CD1c-positive myeloid dendritic cell (primary cell): Measurements from ENCODE around the gene ZNF548.
"Not testable (repeated sequence)": the region's sequence is repeated elsewhere in the genome, so short reads cannot be mapped to it uniquely, and the experiment has no call there.

ENCODE experiments used
- DNase-seq: peaks from one replicate; pipeline ENCODE4 v3.0.0-alpha.2; 2016; ENCODE audit errors: extremely low spot score

ZNF548 gene

DNA sequence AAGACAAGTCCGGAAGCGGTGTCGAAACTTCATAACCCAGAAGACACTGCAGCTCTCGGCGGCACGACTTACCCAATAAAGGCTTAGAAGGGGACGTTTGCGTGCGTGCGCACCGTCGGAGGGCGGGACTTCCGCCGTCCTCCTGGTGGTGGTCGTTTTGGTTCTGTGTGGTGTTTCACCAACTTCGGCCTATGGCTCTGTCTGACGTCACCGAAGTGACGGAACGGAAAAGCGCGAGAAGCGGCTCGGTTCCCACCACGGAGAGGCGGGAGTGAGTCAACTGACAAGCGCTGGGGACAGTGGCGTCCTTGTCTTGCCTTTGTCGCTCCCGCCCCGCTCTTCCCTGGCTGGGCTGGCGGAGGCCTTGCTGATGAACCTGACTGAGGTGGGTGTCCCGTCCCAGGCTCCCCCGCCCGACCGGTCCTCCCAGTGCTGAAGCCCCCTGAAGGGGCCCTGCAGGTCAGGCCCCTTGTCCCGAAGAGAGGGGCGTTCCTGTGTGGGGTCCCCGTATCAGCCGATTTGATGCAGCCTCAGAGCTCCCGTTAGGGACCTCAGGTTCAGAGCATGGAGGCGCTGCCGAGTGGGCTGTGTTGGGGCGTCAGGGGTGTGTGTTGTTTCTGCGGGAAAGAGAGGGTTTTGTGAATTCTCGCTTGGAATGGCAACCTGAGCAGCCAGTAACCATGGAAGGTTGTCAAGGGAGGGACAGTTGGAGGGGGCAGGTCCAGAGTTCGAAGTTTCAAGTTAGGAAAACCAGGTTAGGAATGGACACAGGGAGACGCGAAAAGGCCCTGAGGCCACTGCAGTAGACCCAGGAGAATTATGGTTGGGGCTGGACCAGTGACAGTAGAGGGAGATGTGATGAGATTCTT is at the start of gene ZNF548:
TSS of gene ZNF548 (plus strand) at position 125 of the 869 bp plus-strand sequence. CDS start at position 371, 246 bp downstream.
- peak; percentile 98 for DNase-seq

- DNase-seq, result no peak
These were observed 47.1 kb upstream of the ZNF548 start for GRCh38 chr19:57342582-57342981.

- no peak for DNase-seq
These were observed 41.5 kb upstream of the ZNF548 start for GRCh38 chr19:57348136-57348535.

- peak; percentile 95 for DNase-seq
These were observed 38.5 kb upstream of the ZNF548 start, which contains the start of gene ZNF304 for GRCh38 chr19:57350877-57351805. Gene ZNF304 (plus strand): TSS chr19:57351271. CDS start chr19:57351665, 394 bp downstream.

DNA sequence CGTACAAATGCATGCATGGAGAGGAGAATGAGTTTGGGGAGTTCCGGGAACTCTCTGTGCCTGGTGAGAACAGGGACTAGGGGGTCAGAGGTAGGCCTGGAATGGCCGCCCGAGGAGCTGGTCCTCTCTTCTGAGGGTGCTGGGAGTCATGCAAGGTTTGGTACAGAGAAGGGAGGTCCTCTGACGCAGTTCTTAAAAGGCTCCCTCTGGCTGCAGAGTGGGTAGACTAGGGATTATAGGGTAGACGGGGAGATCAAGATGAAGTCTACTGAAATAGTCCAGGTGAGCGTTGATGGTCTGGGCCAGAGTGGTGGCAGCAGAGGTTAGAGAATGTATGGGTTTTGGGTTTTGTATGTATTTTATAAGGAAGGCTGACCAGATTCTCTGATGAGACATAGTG is 37.8 kb upstream of the ZNF548 start:
- DNase-seq, result no peak

GRCh38 chr19:57355916-57356315 is 33.7 kb upstream of the ZNF548 start:
- no peak for DNase-seq

GRCh38 chr19:57357406-57357805 is 32.2 kb upstream of the ZNF548 start:
- no peak for DNase-seq

GRCh38 chr19:57359300-57359699 is 30.4 kb upstream of the ZNF548 start:
- no peak for DNase-seq

DNA sequence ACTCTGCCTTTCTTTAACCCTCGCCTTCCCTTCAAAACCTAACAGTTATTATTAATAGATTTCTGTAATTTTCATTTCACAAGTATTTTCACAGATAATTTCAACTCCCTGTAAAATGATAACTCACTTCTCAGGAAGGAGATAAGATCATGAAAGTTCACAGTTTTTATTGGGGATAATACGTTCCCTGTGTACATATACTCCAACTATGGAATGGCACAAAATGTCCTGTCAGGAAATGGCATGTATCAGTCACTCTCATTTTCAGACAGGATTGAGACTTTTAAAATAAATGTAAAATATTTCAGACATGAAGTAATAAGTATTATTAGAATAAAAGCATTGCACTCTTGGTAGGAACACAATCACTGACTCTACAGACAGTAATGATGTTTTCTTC is 27.2 kb upstream of the ZNF548 start:
- DNase-seq, result no peak

DNA sequence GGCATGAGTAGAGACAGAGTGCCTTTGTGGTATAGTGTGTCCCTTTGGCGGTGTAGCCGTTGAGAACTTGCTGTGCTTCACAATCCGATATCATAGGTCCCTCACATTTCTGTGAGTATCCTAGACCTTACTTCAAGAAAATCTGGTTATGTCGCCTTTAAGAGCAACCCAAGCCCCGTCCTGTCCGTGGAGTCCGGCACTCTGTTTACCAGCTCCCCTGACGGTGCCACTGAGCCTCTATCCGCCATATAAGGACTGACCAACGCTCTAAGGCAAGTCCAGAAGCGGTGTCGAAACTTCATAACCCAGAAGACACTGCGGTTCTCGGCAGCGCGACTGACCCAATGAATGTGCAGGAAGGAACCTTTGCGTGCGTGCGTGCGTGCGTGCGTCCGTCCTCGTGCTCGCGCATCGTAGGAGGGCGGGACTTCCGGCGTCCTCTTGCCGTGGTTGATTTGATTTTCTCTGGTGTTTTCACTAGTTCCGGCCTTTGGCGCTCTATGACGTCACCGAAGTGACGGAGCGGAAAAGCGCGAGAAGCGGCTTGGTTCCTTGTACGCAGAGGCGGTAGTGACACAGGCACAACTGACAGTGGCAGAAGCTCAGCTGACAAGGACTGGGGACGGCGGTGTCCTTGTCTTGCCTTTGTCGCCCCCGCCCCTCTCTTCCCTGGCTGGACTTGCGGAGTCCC is 26.5 kb upstream of the ZNF548 start, which contains the start of the genes TRAPPC2B and ZNF547:
TSS of gene TRAPPC2B (plus strand) at position 555 of the 691 bp plus-strand sequence. CDS start 1,283 bp downstream, outside the sequence.
TSS of gene ZNF547 (plus strand) at position 555 of the 691 bp plus-strand sequence. CDS start 5,005 bp downstream, outside the sequence.
- peak; percentile 100 for DNase-seq

- DNase-seq, result no peak
These were observed 25.9 kb upstream of the ZNF548 start for GRCh38 chr19:57363688-57364181.

- no peak for DNase-seq
These were observed 22.9 kb upstream of the ZNF548 start for GRCh38 chr19:57366776-57367175.

DNA sequence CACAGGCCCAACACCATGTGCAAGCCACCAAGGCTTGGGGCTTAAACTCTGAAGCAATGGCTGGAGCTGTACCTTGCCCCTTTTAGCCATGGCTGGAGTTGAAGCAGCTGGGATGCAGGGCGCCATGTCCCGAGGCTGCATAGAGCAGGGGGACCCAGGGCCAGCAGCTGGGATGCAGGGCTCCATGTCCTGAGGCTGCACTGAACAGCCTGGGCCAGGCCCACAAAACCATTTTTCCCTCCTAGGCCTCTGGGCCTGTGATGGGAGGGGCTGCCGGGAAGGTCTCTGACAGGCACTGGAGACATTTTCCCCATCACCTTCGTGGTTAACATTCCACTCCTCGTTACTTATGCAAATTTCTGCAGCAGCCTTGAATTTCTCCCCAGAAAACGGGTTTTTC is 15.5 kb upstream of the ZNF548 start:
- DNase-seq, result no peak

DNA sequence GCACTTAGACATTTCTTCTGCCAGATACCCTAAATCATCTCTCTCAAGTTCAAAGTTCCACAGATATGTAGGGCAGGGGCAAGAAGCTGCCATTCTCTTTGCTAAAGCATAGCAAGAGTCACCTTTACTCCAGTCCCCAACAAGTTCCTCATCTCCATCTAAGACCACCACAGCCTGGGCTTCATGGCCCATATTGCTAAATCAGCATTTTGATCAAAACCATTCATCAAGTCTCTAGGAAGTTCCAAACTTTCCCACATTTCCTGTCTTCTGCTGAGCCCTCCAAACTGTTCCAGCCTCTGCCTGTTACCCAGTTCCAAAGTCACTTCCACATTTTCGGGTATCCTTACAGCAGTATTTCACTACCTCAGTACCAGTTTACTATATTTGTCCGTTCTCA is 15.0 kb upstream of the ZNF548 start:
- DNase-seq, result not testable (repeated sequence)

DNA sequence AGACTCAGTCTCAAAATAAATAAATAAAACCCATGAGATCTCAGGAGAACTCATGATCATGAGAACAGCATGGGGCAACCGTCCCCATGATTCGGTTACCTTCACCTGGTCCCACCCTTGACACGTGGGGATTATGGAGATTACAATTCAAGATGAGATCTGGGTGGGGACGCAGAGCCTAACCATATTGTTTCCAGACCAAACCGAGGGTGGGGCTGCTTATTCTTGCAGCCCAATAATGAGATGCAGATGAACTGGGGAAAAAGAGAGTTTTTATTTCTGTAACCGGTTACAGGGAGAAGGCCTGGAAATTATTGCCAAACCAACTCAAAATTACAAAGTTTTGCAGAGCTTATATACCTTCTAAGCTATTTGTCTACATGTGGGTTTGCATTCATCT is 13.5 kb upstream of the ZNF548 start:
- DNase-seq, result no peak

DNA sequence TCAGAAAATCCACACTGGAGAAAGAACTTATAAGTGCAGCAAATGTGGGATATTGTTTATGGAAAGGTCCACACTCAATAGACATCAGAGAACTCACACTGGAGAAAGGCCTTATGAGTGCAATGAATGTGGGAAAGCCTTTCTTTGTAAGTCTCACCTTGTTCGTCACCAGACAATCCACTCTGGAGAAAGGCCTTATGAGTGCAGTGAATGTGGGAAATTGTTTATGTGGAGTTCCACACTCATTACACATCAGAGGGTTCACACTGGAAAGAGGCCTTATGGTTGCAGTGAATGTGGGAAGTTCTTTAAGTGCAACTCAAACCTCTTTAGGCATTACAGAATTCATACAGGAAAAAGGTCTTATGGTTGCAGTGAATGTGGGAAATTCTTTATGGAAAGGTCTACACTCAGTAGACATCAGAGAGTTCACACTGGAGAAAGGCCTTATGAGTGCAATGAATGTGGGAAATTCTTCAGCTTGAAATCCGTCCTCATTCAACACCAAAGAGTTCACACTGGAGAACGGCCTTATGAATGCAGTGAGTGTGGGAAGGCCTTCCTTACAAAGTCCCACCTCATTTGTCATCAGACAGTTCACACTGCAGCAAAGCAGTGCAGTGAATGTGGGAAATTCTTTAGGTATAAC is 12.0 kb upstream of the ZNF548 start:
- DNase-seq, result no peak

GRCh38 chr19:57380923-57381322 is 8.7 kb upstream of the ZNF548 start:
- no peak for DNase-seq

DNA sequence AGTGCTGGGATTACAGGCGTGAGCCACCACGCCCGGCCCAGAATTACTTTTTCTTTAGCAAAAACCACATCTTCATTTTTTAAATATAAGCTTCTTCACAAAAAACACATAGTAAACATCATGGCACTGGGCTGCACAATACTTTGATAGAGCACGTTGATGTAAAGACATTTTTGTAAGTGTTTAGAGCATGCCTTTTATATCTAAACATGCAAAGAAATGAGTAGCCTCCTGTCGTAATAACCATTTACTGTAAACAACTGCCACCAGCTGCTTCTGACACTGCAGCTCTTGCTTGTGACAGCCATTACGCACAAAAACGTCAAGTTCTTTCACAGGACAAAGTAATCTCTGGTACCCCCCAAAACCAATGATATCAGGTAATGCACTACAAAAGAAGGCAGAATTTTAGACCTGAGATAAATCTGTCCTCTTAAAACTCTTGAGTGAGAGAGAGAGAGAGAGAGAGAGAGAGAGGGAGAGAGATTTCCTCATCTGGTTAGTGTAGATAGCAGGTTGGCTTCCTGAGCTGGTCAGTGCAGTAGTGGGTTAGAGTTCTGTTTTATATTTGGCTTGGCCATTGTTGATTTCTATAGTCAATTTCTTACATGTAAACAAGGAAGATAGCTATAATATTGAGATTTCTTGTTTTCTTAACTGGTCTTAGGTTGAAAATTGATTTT is 6.7 kb upstream of the ZNF548 start:
- DNase-seq, result no peak

- no peak for DNase-seq
These were observed 392 bp upstream of the ZNF548 start for GRCh38 chr19:57389194-57389729.

DNA sequence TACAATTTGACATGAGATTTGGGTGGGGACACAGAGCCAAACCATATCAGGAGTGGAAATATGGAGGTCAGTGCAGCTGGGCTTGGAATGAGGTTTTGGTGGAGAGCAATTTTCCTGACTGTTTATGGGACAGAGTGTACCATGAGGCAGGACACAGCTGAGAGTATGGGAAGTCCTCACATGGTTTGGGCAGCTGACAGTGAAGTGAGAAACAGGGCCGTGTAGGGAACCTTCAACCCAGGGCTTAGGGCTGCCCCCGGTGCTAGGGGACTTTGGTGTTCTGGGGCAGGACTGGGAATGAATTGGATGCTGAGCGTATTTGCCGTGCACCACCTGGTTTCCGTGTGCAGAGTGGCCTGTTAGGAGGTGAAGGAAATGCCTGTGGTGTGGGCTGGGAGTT is 6.1 kb downstream of the ZNF548 start:
- no peak for DNase-seq
